Vagina (tissue), 2 donors: ENCODE data around the gene CNTNAP5.

Source experiments
- POLR2A ChIP-seq, 2 donors: fragments of 450-650 bp; IDR thresholded peaks; one replicate each; pipeline ENCODE4 v1.6.1; 2017; ENCODE audit warnings: antibody characterized with exemption in 2 of 2, mild to moderate bottlenecking in 2 of 2, moderate library complexity in 2 of 2
- POLR2AphosphoS5 ChIP-seq, 2 donors: sonication (generic); formaldehyde crosslinking; IDR thresholded peaks; one replicate each; pipeline ENCODE4 v1.9.0; 2017; ENCODE audit warnings: antibody characterized with exemption in 2 of 2, mild to moderate bottlenecking in 2 of 2, low read depth in 1 of 2; ENCODE audit not compliant: insufficient read depth in 1 of 2
- TF ChIP-seq, protein P1 (sequence below), 3 experiments: fragments of 450-650 bp in 2 of 3; fragments of 200-600 bp in 1 of 3; sonication (generic) in 1 of 3; IDR thresholded peaks; one replicate each; pipeline ENCODE4 v1.5.1; 2017 to 2019; ENCODE audit warnings: antibody characterized with exemption in 3 of 3, mild to moderate bottlenecking in 2 of 3, moderate library complexity in 2 of 3

GRCh38 chr2:124623560-124623959 lies 598.5 kb downstream of the CNTNAP5 start:
- TF ChIP-seq POLR2A (IDR thresholded peaks at IDR 0.05) (no peak), POLR2AphosphoS5 (IDR thresholded peaks at IDR 0.05; ENCODE audit: insufficient read depth in 1 of 2, low read depth in 1 of 2) (no peak)
- TF ChIP-seq, protein P1, sequence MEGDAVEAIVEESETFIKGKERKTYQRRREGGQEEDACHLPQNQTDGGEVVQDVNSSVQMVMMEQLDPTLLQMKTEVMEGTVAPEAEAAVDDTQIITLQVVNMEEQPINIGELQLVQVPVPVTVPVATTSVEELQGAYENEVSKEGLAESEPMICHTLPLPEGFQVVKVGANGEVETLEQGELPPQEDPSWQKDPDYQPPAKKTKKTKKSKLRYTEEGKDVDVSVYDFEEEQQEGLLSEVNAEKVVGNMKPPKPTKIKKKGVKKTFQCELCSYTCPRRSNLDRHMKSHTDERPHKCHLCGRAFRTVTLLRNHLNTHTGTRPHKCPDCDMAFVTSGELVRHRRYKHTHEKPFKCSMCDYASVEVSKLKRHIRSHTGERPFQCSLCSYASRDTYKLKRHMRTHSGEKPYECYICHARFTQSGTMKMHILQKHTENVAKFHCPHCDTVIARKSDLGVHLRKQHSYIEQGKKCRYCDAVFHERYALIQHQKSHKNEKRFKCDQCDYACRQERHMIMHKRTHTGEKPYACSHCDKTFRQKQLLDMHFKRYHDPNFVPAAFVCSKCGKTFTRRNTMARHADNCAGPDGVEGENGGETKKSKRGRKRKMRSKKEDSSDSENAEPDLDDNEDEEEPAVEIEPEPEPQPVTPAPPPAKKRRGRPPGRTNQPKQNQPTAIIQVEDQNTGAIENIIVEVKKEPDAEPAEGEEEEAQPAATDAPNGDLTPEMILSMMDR (IDR thresholded peaks at IDR 0.05), result no peak
